Right atrium auricular region (tissue), 2 donors: Measurements from ENCODE around the gene HPS1. TPM values are rescaled to one million over a fixed set of nuclear protein-coding genes. Genes with fewer than 3 reads are reported as not detected.

Experiments used
- DNase-seq: peaks from one replicate; pipeline ENCODE4 v3.0.0-alpha.2; 2019; ENCODE audit warnings: low spot score
- H3K27ac ChIP-seq, 2 donors: fragments of 200-600 bp; sonication (generic); 1 replicate in 1 of 2; 2 replicates in 1 of 2; pipeline ENCODE4 v1.5.1; 2016 to 2019
- H3K27me3 ChIP-seq, 2 donors: fragments of 200-600 bp; sonication (generic); one replicate each; pipeline versions ENCODE4 v1.5.1 to v1.6.0; 2017 to 2019
- H3K36me3 ChIP-seq: fragments of 200-600 bp; sonication (generic); one replicate; pipeline ENCODE4 v1.5.1; 2016
- H3K4me1 ChIP-seq, 2 donors: fragments of 200-600 bp; sonication (generic); one replicate each; pipeline versions ENCODE4 v1.5.1 to v1.6.0; 2017 to 2019
- H3K4me3 ChIP-seq, 2 donors: fragments of 200-600 bp; sonication (generic); 1 replicate in 1 of 2; 2 replicates in 1 of 2; pipeline ENCODE4 v1.5.1; 2017 to 2019; ENCODE audit warnings: mild to moderate bottlenecking in 1 of 2, moderate library complexity in 1 of 2
- H3K9me3 ChIP-seq, 2 donors: fragments of 200-600 bp; sonication (generic); one replicate each; pipeline ENCODE4 v1.5.1; 2019
- total RNA-seq, 2 donors: library from RNA; depleted of rRNA; stranded (reverse); fragments of >200 nt; gene quantifications; one replicate each; pipeline ENCODE4 v1.1.0, GENCODE V29; 2016
- TF ChIP-seq, protein P1 (sequence below), 2 donors: fragments of 200-600 bp; sonication (generic); IDR thresholded peaks; one replicate each; pipeline ENCODE4 v1.5.1; 2019; ENCODE audit warnings: antibody characterized with exemption in 2 of 2

The HPS1 gene
- total RNA-seq, 2 donors from 2014 or later = 26.9 to 43.6 TPM

GRCh38 chr10:98430427-98430826 is 16.3 kb downstream of the HPS1 start:
- TF ChIP-seq, protein P1, sequence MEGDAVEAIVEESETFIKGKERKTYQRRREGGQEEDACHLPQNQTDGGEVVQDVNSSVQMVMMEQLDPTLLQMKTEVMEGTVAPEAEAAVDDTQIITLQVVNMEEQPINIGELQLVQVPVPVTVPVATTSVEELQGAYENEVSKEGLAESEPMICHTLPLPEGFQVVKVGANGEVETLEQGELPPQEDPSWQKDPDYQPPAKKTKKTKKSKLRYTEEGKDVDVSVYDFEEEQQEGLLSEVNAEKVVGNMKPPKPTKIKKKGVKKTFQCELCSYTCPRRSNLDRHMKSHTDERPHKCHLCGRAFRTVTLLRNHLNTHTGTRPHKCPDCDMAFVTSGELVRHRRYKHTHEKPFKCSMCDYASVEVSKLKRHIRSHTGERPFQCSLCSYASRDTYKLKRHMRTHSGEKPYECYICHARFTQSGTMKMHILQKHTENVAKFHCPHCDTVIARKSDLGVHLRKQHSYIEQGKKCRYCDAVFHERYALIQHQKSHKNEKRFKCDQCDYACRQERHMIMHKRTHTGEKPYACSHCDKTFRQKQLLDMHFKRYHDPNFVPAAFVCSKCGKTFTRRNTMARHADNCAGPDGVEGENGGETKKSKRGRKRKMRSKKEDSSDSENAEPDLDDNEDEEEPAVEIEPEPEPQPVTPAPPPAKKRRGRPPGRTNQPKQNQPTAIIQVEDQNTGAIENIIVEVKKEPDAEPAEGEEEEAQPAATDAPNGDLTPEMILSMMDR (IDR thresholded peaks at IDR 0.05) = no peak
- no peak for DNase-seq
- H3K27ac ChIP-seq = peak overlapping the region in 1 of 2 donors; percentile 72
- peaks cover 0 to 5% of the 10 kb centered on the region in 2 donors for H3K4me1 ChIP-seq
- peaks cover 0 to 7% of the 10 kb centered on the region in 2 donors for H3K9me3 ChIP-seq
- peaks cover 68% of the 10 kb centered on the region for H3K36me3 ChIP-seq
- no peaks in the 10 kb centered on the region for H3K27me3 ChIP-seq
- H3K4me3 ChIP-seq = no peak overlapping the region

DNA sequence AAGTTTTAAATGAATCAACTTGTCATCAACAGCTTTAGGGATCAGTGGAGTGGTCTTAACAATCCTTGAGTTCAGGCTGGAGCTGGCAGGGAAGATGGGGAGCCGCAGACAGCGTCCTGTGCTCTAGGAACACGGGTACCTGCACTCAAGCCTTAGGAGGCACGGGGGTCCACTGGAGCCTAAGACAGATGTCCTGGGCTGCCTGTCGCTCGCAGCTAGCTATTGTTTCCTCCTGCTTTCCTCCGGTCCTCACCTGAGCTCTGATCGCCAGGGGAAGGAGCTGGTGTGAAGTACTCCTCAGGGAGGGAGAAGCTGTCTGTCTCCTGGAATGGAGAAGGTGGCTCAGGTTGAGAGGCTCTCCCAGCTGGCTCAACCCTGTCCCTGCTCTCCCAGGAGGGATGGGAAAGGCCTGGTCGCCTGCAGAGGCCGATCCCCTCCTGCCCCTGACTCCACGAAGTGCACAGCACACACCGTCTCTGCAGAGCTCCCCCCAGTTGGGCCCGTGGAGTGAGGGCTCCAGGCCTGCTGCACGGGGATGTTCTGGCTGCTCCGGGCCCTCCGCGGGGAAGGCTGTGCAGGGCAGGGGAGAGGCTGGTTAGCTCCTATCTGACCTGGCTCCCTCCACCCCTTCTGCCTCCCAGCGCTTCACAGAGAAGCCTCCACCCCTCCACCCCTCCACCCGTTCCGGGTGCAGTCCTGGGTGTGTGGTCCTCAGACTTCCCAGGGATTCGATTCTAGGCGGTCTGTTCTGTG is 17.2 kb downstream of the HPS1 start:
- no peak overlapping the region for H3K27ac ChIP-seq
- no peak for DNase-seq
- no peaks in the 10 kb centered on the region for H3K27me3 ChIP-seq

GRCh38 chr10:98427011-98427515 is 19.7 kb downstream of the HPS1 start:
- peaks cover 42% of the 10 kb centered on the region for H3K36me3 ChIP-seq

More for the DNA sequence above, 17.2 kb downstream of the HPS1 start:
- Histone ChIP-seq H3K4me3 (no peak overlapping the region), H3K9me3 (peaks cover 0 to 7% of the 10 kb centered on the region in 2 donors), H3K4me1 (peaks cover 0 to 5% of the 10 kb centered on the region in 2 donors), H3K36me3 (peaks cover 58% of the 10 kb centered on the region)
- TF ChIP-seq, protein P1 (IDR thresholded peaks at IDR 0.05) = no peak

GRCh38 chr10:98425511-98426352 is 21.0 kb downstream of the HPS1 start:
- Histone ChIP-seq H3K9me3 (no peaks in the 10 kb centered on the region), H3K4me3 (no peak overlapping the region), H3K27ac (no peak overlapping the region), H3K4me1 (no peaks in the 10 kb centered on the region), H3K36me3 (peaks cover 32% of the 10 kb centered on the region), H3K27me3 (no peaks in the 10 kb centered on the region)
- DNase-seq = peak; percentile 57
- TF ChIP-seq, protein P1 (IDR thresholded peaks at IDR 0.05) = peak; percentile 59 to 70

More at GRCh38 chr10:98427011-98427515, 19.7 kb downstream of the HPS1 start:
- H3K4me3 ChIP-seq = no peak overlapping the region
- TF ChIP-seq, protein P1 (IDR thresholded peaks at IDR 0.05) = no peak
- peak; percentile 55 for DNase-seq
- H3K27me3 ChIP-seq = no peaks in the 10 kb centered on the region
- H3K27ac ChIP-seq = no peak overlapping the region
- peaks cover 0 to 5% of the 10 kb centered on the region in 2 donors for H3K4me1 ChIP-seq
- no peaks in the 10 kb centered on the region for H3K9me3 ChIP-seq

- Histone ChIP-seq H3K36me3 (peaks cover 32% of the 10 kb centered on the region), H3K27me3 (no peaks in the 10 kb centered on the region), H3K4me1 (no peaks in the 10 kb centered on the region), H3K4me3 (no peak overlapping the region), H3K9me3 (no peaks in the 10 kb centered on the region), H3K27ac (no peak overlapping the region)
- TF ChIP-seq, protein P1 (IDR thresholded peaks at IDR 0.05) = no peak
- peak; percentile 49 for DNase-seq
Measured at GRCh38 chr10:98424295-98425254, 22.2 kb downstream of the HPS1 start.
